Measurements from ENCODE around the gene ZNF804B. TPM values are rescaled to one million over a fixed set of nuclear protein-coding genes. Genes with fewer than 3 reads are reported as not detected.

The ZNF804B gene
- total RNA-seq, 1 donor from 2014 or later, result not detected

GRCh38 chr7:89339748-89340147 is 580.2 kb downstream of the ZNF804B start:
- no peak overlapping the region for H3K27ac ChIP-seq
- no peaks in the 10 kb centered on the region for H3K9me3 ChIP-seq
- H3K27me3 ChIP-seq, result no peaks in the 10 kb centered on the region
- H3K4me1 ChIP-seq, result no peaks in the 10 kb centered on the region
- ATAC-seq (no peak), DNase-seq (no peak)
- H3K4me3 ChIP-seq, result no peak overlapping the region
- no peaks in the 10 kb centered on the region for H3K36me3 ChIP-seq
- no peak for TF ChIP-seq CTCF (IDR thresholded peaks at IDR 0.05)
- intact Hi-C loops (cut with DNase I), result no loop called here

- intact Hi-C loops (cut with DNase I), result no loop called here
- TF ChIP-seq CTCF (IDR thresholded peaks at IDR 0.05), result no peak
- Histone ChIP-seq H3K9me3 (no peaks in the 10 kb centered on the region), H3K36me3 (no peaks in the 10 kb centered on the region), H3K27me3 (no peaks in the 10 kb centered on the region), H3K27ac (no peak overlapping the region), H3K4me3 (no peak overlapping the region), H3K4me1 (no peaks in the 10 kb centered on the region)
- DNase-seq (no peak), ATAC-seq (no peak)
Observed at GRCh38 chr7:89357121-89357520, 597.6 kb downstream of the ZNF804B start.

GRCh38 chr7:89377219-89377618 is 617.7 kb downstream of the ZNF804B start:
- ATAC-seq (no peak), DNase-seq (no peak)
- Histone ChIP-seq H3K36me3 (no peaks in the 10 kb centered on the region), H3K27ac (no peak overlapping the region), H3K4me1 (no peaks in the 10 kb centered on the region), H3K27me3 (no peaks in the 10 kb centered on the region), H3K9me3 (no peaks in the 10 kb centered on the region), H3K4me3 (no peak overlapping the region)
- no peak for TF ChIP-seq CTCF (IDR thresholded peaks at IDR 0.05)
- intact Hi-C loops (cut with DNase I), result no loop called here

GRCh38 chr7:89385411-89385810 is 625.9 kb downstream of the ZNF804B start:
- no peaks in the 10 kb centered on the region for H3K9me3 ChIP-seq
- no peaks in the 10 kb centered on the region for H3K4me1 ChIP-seq
- intact Hi-C loops (cut with DNase I), result no loop called here
- ATAC-seq, result no peak
- H3K27me3 ChIP-seq, result no peaks in the 10 kb centered on the region
- DNase-seq, result no peak
- no peak overlapping the region for H3K4me3 ChIP-seq
- H3K36me3 ChIP-seq, result no peaks in the 10 kb centered on the region
- TF ChIP-seq CTCF (IDR thresholded peaks at IDR 0.05), result no peak
- H3K27ac ChIP-seq, result no peak overlapping the region

Other genes starting within 250 kb of the ZNF804B start
- gene TEX47, start 36.0 kb downstream of the ZNF804B start, total RNA-seq, result not detected